Activated CD4-positive, alpha-beta T cell treated with anti-CD3 and anti-CD28 coated beads, Interleukin-2, amount 10 ng/mL, durations not matched to agents 24 days and 14 days (primary cell): ENCODE data around the gene THOC7. TPM values are rescaled to one million over a fixed set of nuclear protein-coding genes. Genes with fewer than 3 reads are reported as not detected.
A peak's percentile ranks its signal among the peaks of the same experiment; 100 is the strongest.

Source experiments
- DNase-seq: peaks from one replicate; pipeline ENCODE4 v3.0.0; 2022
- H3K27ac Mint-ChIP-seq: one replicate; pipeline ENCODE4 v1.8.0; 2022; ENCODE audit warnings: mild to moderate bottlenecking, mixed read lengths
- H3K27me3 Mint-ChIP-seq: one replicate; pipeline ENCODE4 v1.8.0; 2022; ENCODE audit warnings: mixed read lengths
- H3K36me3 Mint-ChIP-seq: one replicate; pipeline ENCODE4 v1.8.0; 2022; ENCODE audit warnings: low read depth, mild to moderate bottlenecking, mixed read lengths
- H3K4me1 Mint-ChIP-seq: one replicate; pipeline ENCODE4 v1.8.0; 2021; ENCODE audit warnings: mixed read lengths
- H3K4me3 Mint-ChIP-seq: one replicate; pipeline ENCODE4 v1.8.0; 2022; ENCODE audit warnings: mild to moderate bottlenecking, moderate library complexity, mixed read lengths
- H3K9me3 Mint-ChIP-seq: one replicate; pipeline ENCODE4 v1.8.0; 2021; ENCODE audit warnings: mixed read lengths
- intact Hi-C: fragments of 100-400 bp; cut with micrococcal nuclease; formaldehyde crosslinking; loops from one replicate; pipeline ENCODE4 v1.15.1; 2023
- total RNA-seq: library from RNA; stranded (reverse); gene quantifications from 2 replicates; pipeline ENCODE4 v1.2.3, GENCODE V29; 2022

The THOC7 gene
- total RNA-seq, result 106 and 109 TPM in 2 replicates

- Mint-ChIP-seq H3K4me1 (peaks cover 47% of the 10 kb centered on the region), H3K27ac (peak within 1 kb of the TSS; percentile 98), H3K36me3 (peaks cover 27% of the 10 kb centered on the region), H3K27me3 (no peaks in the 10 kb centered on the region), H3K4me3 (peak within 1 kb of the TSS; percentile 94), H3K9me3 (no peaks in the 10 kb centered on the region)
- DNase-seq, result peak; percentile 94
- intact Hi-C loops, result loop anchor here (1.0 to 5.0 kb wide), 6 partner anchors 15 to 160 kb away; partner anchors contain the start of gene PSMD6
Observed at GRCh38 chr3:63863150-63864007, at the start of gene THOC7, which contains the start of gene ATXN7. TSS of gene THOC7 (minus strand) at chr3:63863805. CDS start at chr3:63863790, 15 bp downstream. TSS of gene ATXN7 (plus strand) at chr3:63863867. CDS start at chr3:63912599, 48,732 bp downstream.

DNA sequence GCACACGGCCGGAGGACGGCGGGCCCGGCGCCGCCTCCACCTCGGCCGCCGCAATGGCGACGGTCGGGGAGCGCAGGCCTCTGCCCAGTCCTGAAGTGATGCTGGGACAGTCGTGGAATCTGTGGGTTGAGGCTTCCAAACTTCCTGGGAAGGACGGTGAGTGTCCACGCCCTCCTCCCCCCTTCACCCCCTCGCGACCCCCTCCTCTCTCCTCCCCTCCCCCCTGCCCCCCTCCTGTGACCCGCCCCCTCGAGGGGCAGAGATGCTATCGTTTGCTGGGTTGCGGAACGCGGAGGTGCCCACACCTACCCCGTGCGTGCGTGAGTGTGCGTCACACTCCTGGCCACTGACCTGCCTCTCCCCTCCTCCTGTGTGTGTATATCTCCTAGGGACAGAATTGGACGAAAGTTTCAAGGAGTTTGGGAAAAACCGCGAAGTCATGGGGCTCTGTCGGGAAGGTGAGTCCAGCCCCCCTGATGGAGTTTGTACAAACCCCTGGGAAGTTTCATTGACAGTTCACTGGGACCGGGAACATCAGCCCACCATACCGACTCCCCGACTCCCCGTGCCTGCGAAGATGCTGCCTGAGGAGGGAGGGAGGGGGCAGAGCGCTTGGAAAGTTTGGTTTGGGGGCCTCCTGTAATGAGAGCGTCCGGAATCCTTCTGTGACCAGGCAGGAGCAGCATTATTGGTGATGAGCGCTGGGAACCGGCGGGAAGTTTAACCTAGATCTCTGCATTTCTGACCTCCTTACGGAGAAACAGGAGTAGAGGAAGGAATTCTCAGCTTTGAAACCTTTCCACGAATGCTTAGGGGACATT, 49.4 kb upstream of the THOC7 start:
- peak overlapping the region; percentile 93 for H3K27ac Mint-ChIP-seq
- H3K4me1 Mint-ChIP-seq, result peaks cover 47% of the 10 kb centered on the region
- intact Hi-C loops, result loop anchor here (1.0 kb wide), 1 partner anchor 110 kb away; the partner anchor contains the start of gene PSMD6
- peak; percentile 82 for DNase-seq
- H3K36me3 Mint-ChIP-seq, result peaks cover 37% of the 10 kb centered on the region
- peak overlapping the region; percentile 92 for H3K4me3 Mint-ChIP-seq
- no peaks in the 10 kb centered on the region for H3K27me3 Mint-ChIP-seq
- no peaks in the 10 kb centered on the region for H3K9me3 Mint-ChIP-seq

DNA sequence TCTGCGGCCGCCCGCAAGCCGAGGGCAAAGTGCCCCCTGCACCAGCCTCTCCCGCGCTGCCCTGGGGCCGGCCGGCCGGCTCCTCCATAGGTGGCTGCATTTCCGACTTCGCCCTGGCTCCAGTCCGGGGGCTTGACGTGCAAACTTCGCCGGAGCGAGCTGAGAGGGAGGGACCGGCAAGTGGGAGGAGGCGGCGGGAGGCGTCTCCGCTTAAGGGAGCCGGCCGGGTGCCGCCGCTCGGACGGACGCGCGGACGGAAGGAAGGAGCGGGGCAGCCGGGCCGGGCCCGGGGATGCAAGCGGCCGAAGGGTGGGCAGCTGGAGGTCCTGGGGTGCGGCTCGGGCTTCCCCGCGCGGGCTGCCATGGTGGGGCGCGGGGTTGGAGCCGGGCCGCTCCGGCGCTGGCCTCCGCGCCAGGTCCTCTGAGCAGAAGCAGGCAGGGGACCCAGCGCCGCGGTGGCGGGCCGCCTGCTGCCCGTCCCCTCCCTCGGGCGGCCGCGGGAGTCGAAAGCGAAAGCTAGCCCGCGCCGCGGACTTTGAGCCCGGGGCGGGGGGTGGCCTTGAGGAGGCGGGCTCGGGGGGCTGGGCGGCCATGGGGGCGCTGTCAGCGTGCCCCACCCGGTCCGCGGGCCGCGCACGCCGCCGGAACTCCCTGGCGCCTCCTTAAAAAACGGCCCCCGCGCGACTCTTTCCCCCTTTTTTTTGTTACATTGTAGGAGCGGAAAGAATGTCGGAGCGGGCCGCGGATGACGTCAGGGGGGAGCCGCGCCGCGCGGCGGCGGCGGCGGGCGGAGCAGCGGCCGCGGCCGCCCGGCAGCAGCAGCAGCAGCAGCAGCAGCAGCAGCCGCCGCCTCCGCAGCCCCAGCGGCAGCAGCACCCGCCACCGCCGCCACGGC, 48.5 kb upstream of the THOC7 start, which contains the start of gene SCAANT1:
TSS of gene SCAANT1 (minus strand) at position 511 of the 895 bp plus-strand sequence.
- Mint-ChIP-seq H3K4me1 (peaks cover 40% of the 10 kb centered on the region), H3K4me3 (peak within 1 kb of the TSS; percentile 92), H3K27ac (peak within 1 kb of the TSS; percentile 94), H3K9me3 (no peaks in the 10 kb centered on the region), H3K36me3 (peaks cover 28% of the 10 kb centered on the region), H3K27me3 (no peaks in the 10 kb centered on the region)
- DNase-seq, result peak; percentile 95
- intact Hi-C loops, result loop anchor here (1.0 kb wide), 4 partner anchors 12 to 111 kb away; partner anchors contain the start of gene PSMD6

DNA sequence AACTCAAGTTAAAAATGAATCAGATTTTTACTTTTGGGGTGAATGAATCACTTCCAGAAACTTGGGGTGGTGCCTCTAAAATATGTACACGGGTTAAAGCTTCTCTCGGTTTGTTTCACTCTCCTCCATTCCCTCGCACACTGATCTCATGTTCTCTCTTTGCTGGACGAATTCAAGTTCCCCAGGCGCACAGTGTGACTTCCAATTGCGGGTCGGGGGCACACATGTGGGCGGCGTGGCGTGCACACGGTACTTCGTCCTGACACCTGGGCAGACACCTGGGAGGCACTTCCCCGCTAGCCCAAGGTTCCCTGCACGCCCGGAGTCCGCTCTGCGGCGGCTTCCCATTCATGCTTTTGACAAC, 47.9 kb upstream of the THOC7 start:
- Mint-ChIP-seq H3K36me3 (peaks cover 22% of the 10 kb centered on the region), H3K27ac (peak overlapping the region; percentile 94), H3K4me3 (peak overlapping the region; percentile 90), H3K4me1 (peaks cover 37% of the 10 kb centered on the region), H3K9me3 (no peaks in the 10 kb centered on the region), H3K27me3 (no peaks in the 10 kb centered on the region)
- DNase-seq, result no peak
- intact Hi-C loops, result loop anchor here (1.0 kb wide), 3 partner anchors 11 to 56 kb away; no protein-coding TSS in a partner anchor

GRCh38 chr3:63910891-63911290, 47.3 kb upstream of the THOC7 start:
- intact Hi-C loops, result loop anchor here (1.0 kb wide), 3 partner anchors 11 to 56 kb away; no protein-coding TSS in a partner anchor
- Mint-ChIP-seq H3K4me1 (peaks cover 34% of the 10 kb centered on the region), H3K27ac (peak overlapping the region; percentile 94), H3K4me3 (peak overlapping the region; percentile 90), H3K9me3 (no peaks in the 10 kb centered on the region), H3K36me3 (peaks cover 21% of the 10 kb centered on the region), H3K27me3 (no peaks in the 10 kb centered on the region)
- DNase-seq, result peak; percentile 73

DNA sequence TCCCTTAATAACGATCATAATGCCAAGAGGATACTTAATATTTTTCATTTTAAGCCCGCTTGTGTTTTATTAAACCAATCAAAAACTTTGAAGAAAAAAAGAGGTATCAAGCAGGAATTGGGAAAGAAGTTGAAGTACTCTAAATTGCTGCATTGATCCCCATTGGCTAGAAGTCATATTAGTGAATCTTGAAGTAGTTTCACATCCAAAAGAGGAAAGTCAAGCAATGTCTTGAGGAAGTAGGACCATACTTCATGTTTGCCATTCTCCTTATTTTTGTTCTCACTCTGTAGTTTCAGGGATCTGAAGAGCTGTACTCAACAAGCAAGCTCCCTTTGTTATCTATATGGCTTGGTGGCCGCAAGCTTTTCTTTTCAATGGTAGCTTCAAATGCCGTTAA, 46.4 kb upstream of the THOC7 start:
- no peak for DNase-seq
- Mint-ChIP-seq H3K9me3 (no peaks in the 10 kb centered on the region), H3K4me3 (no peak overlapping the region), H3K4me1 (peaks cover 34% of the 10 kb centered on the region), H3K27me3 (no peaks in the 10 kb centered on the region), H3K27ac (no peak overlapping the region), H3K36me3 (peaks cover 21% of the 10 kb centered on the region)
- intact Hi-C loops, result no loop called here

GRCh38 chr3:63909431-63909830, 45.8 kb upstream of the THOC7 start:
- H3K27ac Mint-ChIP-seq, result no peak overlapping the region
- DNase-seq, result no peak
- intact Hi-C loops, result no loop called here
- peaks cover 20% of the 10 kb centered on the region for H3K36me3 Mint-ChIP-seq
- no peak overlapping the region for H3K4me3 Mint-ChIP-seq
- H3K27me3 Mint-ChIP-seq, result no peaks in the 10 kb centered on the region
- H3K9me3 Mint-ChIP-seq, result no peaks in the 10 kb centered on the region
- H3K4me1 Mint-ChIP-seq, result peaks cover 33% of the 10 kb centered on the region

- no peak overlapping the region for H3K4me3 Mint-ChIP-seq
- H3K27me3 Mint-ChIP-seq, result no peaks in the 10 kb centered on the region
- H3K27ac Mint-ChIP-seq, result no peak overlapping the region
- intact Hi-C loops, result no loop called here
- H3K4me1 Mint-ChIP-seq, result peaks cover 29% of the 10 kb centered on the region
- H3K36me3 Mint-ChIP-seq, result peaks cover 15% of the 10 kb centered on the region
- H3K9me3 Mint-ChIP-seq, result no peaks in the 10 kb centered on the region
- no peak for DNase-seq
Observed at GRCh38 chr3:63908776-63909175, 45.2 kb upstream of the THOC7 start.

DNA sequence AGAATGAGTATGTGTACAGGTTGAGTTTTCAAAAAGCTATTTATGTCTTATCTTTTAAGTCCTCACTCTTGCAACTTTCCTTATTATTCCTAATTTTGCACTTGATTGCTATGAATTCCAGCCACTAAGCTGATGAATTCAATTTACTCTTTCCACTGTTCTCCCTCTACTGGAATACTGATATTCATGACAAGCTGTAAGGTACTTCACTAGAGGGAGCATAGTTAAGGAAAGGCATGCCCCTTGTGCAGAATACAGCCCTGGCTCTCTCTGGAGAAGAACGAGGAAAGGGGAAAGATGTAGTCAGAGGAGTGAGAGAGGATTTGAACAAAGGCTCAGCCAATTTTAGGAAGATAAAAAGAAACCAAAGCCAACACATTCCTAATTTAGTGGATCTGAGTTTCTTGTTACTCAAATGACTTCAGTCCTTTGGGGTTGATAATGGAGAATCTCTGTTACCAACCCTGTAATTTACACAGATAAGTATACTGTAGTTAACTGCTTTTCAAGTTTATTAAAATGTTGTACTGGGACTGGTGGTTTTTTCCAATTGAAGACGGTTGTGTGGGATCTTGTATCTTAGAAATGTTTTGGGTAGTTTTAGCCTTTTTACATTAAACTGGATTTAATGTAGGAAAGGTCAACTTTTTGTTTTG, 44.6 kb upstream of the THOC7 start:
- H3K27ac Mint-ChIP-seq, result no peak overlapping the region
- intact Hi-C loops, result no loop called here
- H3K27me3 Mint-ChIP-seq, result no peaks in the 10 kb centered on the region
- no peak for DNase-seq
- H3K4me1 Mint-ChIP-seq, result peaks cover 23% of the 10 kb centered on the region
- H3K36me3 Mint-ChIP-seq, result peaks cover 12% of the 10 kb centered on the region
- no peaks in the 10 kb centered on the region for H3K9me3 Mint-ChIP-seq
- H3K4me3 Mint-ChIP-seq, result no peak overlapping the region

DNA sequence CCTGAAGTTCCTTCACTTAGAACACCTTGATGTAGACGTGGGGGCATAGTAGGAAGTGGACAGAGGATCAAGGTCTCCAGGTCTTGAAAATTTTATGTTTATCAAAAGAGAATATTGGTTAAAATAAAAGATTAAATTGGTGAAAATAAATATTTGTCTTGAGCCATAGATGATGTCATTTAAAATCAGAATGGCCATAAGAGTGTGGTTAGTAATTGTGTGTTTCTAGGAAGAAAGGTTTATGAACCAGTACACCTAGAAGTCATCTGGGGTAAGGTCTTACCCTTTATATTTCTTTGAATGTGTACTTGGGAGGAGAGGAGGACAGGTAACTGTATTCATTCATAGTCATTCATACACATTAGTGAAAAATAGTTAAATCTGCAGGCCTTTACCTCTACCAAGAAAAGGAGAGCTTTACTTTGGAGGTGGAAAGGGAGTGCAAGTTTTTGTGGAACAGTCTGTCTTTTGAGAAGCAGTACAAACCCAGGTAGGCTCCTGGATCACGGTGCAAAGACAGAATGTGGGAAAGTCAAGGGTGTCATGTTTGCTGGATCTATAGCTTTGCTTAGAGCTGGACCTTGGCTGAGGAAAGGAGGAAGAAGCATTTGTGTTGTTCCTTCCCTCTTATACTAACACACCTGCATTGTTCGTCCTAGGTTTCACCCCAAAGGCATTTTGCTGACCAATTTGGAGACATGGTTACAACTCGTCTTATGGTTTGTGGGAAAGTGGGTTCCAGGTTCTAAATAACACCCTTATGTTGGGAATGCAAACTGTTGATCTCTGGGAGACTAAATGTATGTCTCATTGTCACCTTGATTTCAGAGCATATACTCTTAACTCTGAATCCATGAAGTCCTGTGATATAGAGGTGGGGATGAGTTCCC, 42.4 kb upstream of the THOC7 start:
- H3K4me1 Mint-ChIP-seq, result peaks cover 19% of the 10 kb centered on the region
- no peak overlapping the region for H3K27ac Mint-ChIP-seq
- DNase-seq, result no peak
- peaks cover 6% of the 10 kb centered on the region for H3K9me3 Mint-ChIP-seq
- peaks cover 16% of the 10 kb centered on the region for H3K36me3 Mint-ChIP-seq
- H3K27me3 Mint-ChIP-seq, result no peaks in the 10 kb centered on the region
- intact Hi-C loops, result no loop called here
- no peak overlapping the region for H3K4me3 Mint-ChIP-seq

DNA sequence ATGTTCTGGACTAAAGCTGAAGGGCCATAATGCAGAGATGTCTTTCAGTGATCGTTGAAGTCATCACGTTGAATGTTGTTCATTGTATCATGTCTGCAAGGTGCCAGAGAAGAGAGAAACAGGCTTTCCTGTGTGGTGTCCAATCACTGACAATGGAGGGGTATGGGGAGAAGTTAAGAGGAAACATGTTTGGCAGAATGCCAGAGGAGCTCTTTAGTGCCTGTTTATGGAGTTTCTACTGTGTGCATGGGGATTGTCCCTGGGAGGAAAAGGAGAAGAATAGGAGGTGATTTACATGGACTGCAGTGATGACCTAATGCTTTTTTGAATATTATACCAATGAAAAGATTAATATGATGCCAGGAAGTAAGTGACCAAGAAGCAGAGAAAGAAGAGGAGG, 36.9 kb upstream of the THOC7 start:
- H3K36me3 Mint-ChIP-seq, result peaks cover 34% of the 10 kb centered on the region
- intact Hi-C loops, result loop anchor here (1.0 kb wide), 1 partner anchor 11 kb away; no protein-coding TSS in a partner anchor

GRCh38 chr3:63900010-63900409, 36.4 kb upstream of the THOC7 start:
- H3K27me3 Mint-ChIP-seq, result no peaks in the 10 kb centered on the region
- intact Hi-C loops, result loop anchor here (1.0 kb wide), 1 partner anchor 11 kb away; no protein-coding TSS in a partner anchor
- peaks cover 11% of the 10 kb centered on the region for H3K9me3 Mint-ChIP-seq
- peaks cover 40% of the 10 kb centered on the region for H3K4me1 Mint-ChIP-seq
- H3K4me3 Mint-ChIP-seq, result peak overlapping the region; percentile 6
- H3K36me3 Mint-ChIP-seq, result peaks cover 34% of the 10 kb centered on the region
- H3K27ac Mint-ChIP-seq, result peak overlapping the region; percentile 45
- no peak for DNase-seq

More for the DNA sequence above, 36.9 kb upstream of the THOC7 start:
- Mint-ChIP-seq H3K4me1 (peaks cover 37% of the 10 kb centered on the region), H3K27ac (peak overlapping the region; percentile 45), H3K4me3 (peak overlapping the region; percentile 6), H3K9me3 (peaks cover 11% of the 10 kb centered on the region), H3K27me3 (no peaks in the 10 kb centered on the region)
- no peak for DNase-seq
